Right lobe of liver (tissue), 6 donors: ENCODE data around the gene IQUB. TPM values are rescaled to one million over a fixed set of nuclear protein-coding genes. Genes with fewer than 3 reads are reported as not detected.
"Not testable (repeated sequence)": the region's sequence is repeated elsewhere in the genome, so short reads cannot be mapped to it uniquely, and the experiment has no call there.

Source experiments
- ATAC-seq, 4 donors: fragments of 200-7000 bp; cut with Tn5 transposase; one replicate each; pipeline ENCODE4 v1.9.1; 2020; ENCODE audit warnings: mild to moderate bottlenecking in 4 of 4, moderate library complexity in 4 of 4
- DNase-seq, 3 donors: peaks; one replicate each; pipeline ENCODE4 v3.0.0-alpha.2; 2020
- H3K27ac ChIP-seq, 3 donors: fragments of 200-600 bp; one replicate each; pipeline ENCODE4 v1.8.0; 2022
- H3K27me3 ChIP-seq, 2 donors: fragments of 200-600 bp; one replicate each; pipeline ENCODE4 v1.8.0; 2022
- H3K36me3 ChIP-seq, 4 donors: fragments of 200-600 bp; sonication (generic) in 1 of 4; one replicate each; pipeline versions ENCODE4 v1.5.1 to v1.8.0; 2017 to 2022; ENCODE audit warnings: control low read depth in 1 of 4
- H3K4me1 ChIP-seq, 4 donors: fragments of 200-600 bp; sonication (generic) in 1 of 4; one replicate each; pipeline versions ENCODE4 v1.5.1 to v1.8.0; 2017 to 2022; ENCODE audit warnings: control low read depth in 1 of 4
- H3K4me3 ChIP-seq, 3 donors: fragments of 200-600 bp; one replicate each; pipeline ENCODE4 v1.8.0; 2022
- H3K9me3 ChIP-seq, 4 donors: fragments of 200-600 bp; sonication (generic) in 1 of 4; one replicate each; pipeline versions ENCODE4 v1.5.1 to v1.8.0; 2017 to 2022; ENCODE audit warnings: control low read depth in 1 of 4
- POLR2A ChIP-seq: fragments of 450-650 bp; IDR thresholded peaks from one replicate; pipeline ENCODE4 v1.6.1; 2017; ENCODE audit warnings: antibody characterized with exemption, mild to moderate bottlenecking
- WGBS: methylation state at CpG from one replicate; pipeline ENCODE4 v1.1.6; 2018; ENCODE audit warnings: low coverage, low lambda C conversion rate; ENCODE audit not compliant: insufficient coverage; ENCODE audit errors: missing lambda C conversion rate; 5-methylcytosine and 5-hydroxymethylcytosine counted together
- intact Hi-C, 2 donors: fragments of 100-400 bp; cut with DNase I; formaldehyde crosslinking; loops; one replicate each; pipeline versions ENCODE4 v1.11.2 to v1.14.1; 2022
- total RNA-seq, 6 experiments: library from RNA; depleted of rRNA in 2 of 6; stranded (reverse); fragments of >200 nt in 2 of 6; fragmentation: NEBNext Ultra II Directional in 3 of 6; extraction: Animal tissue kit (Norgen Biotek cat#: 25700) in 3 of 6; gene quantifications; one replicate each; pipeline versions ENCODE4 v1.1.0 to v1.2.4, GENCODE V29; 2016 to 2023
- TF ChIP-seq, protein P1 (sequence below), 4 donors: fragments of 200-600 bp in 3 of 4; fragments of 450-650 bp in 1 of 4; IDR thresholded peaks; one replicate each; pipeline versions ENCODE4 v1.5.1 to v1.8.0; 2016 to 2022; ENCODE audit warnings: antibody characterized with exemption in 4 of 4, mild to moderate bottlenecking in 2 of 4
- donor health status: DM: no; HTN: yes; CAD: no.
- donor health status: DM: no; HTN: no; CAD: no.
- donor health status: DM: no; HTN: no; CAD: no.
- donor health status: DM: no; HTN: yes; CAD: no.
- donor health status: DM: no; HTN: yes; CAD: no.

The IQUB gene
- total RNA-seq, 6 experiments from 2014 or later = 0.06 to 0.19 (median 0.10) TPM; not detected in 2

DNA sequence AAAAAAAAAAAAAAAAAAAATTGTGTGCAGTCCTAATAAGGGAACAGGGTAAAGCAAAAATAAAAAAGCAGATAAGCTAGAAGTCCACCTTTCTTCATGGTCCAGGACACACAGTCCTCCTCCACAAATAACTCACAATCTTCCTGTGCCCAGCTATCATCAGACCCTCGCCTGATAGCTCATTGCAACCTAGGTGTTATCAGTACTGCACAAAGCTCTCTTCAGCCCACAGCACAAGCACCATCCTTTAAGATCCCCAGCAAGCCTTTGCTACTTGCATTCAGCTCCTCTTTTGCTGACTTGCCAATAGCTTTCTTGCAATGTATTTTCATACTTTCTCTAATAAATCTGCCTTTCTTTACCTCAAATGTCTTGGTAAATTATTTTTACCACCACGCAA is 18.2 kb upstream of the IQUB start:
- Histone ChIP-seq H3K4me3 (no peak overlapping the region), H3K4me1 (peaks cover 0 to 8% (median 0%) of the 10 kb centered on the region in 4 donors), H3K27me3 (no peaks in the 10 kb centered on the region), H3K36me3 (peaks cover 0 to 15% (median 5%) of the 10 kb centered on the region in 4 donors), H3K27ac (no peak overlapping the region), H3K9me3 (no peaks in the 10 kb centered on the region)
- 100% methylated on average over 2 of the region's 2 CpGs for WGBS
- intact Hi-C loops = no loop called here
- ATAC-seq = no peak
- no peak for DNase-seq
- TF ChIP-seq, protein P1, sequence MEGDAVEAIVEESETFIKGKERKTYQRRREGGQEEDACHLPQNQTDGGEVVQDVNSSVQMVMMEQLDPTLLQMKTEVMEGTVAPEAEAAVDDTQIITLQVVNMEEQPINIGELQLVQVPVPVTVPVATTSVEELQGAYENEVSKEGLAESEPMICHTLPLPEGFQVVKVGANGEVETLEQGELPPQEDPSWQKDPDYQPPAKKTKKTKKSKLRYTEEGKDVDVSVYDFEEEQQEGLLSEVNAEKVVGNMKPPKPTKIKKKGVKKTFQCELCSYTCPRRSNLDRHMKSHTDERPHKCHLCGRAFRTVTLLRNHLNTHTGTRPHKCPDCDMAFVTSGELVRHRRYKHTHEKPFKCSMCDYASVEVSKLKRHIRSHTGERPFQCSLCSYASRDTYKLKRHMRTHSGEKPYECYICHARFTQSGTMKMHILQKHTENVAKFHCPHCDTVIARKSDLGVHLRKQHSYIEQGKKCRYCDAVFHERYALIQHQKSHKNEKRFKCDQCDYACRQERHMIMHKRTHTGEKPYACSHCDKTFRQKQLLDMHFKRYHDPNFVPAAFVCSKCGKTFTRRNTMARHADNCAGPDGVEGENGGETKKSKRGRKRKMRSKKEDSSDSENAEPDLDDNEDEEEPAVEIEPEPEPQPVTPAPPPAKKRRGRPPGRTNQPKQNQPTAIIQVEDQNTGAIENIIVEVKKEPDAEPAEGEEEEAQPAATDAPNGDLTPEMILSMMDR (IDR thresholded peaks at IDR 0.05) = no peak
- no peak for TF ChIP-seq POLR2A

DNA sequence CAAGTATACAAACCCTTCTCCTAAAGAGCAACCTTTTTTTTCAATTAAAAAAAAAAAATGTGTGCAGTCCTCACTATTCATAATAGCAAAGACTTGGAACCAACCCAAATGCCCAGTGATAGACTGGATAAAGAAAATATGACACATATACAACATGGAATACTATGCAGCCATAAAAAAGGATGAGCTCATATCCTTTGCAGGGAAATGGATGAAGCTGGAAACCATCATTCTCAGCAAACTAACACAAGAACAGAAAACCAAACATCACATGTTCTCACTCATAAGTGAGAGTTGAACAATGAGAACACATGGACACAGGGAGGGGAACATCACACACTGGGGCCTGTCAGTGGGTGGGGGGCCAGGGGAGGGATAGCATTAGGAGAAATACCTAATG is 17.7 kb upstream of the IQUB start:
- H3K4me3 ChIP-seq, ATAC-seq, DNase-seq, H3K27me3 ChIP-seq, H3K27ac ChIP-seq, H3K4me1 ChIP-seq, intact Hi-C loops, H3K9me3 ChIP-seq: not testable (repeated sequence)
- H3K36me3 ChIP-seq = peaks cover 0 to 15% (median 5%) of the 10 kb centered on the region in 4 donors

DNA sequence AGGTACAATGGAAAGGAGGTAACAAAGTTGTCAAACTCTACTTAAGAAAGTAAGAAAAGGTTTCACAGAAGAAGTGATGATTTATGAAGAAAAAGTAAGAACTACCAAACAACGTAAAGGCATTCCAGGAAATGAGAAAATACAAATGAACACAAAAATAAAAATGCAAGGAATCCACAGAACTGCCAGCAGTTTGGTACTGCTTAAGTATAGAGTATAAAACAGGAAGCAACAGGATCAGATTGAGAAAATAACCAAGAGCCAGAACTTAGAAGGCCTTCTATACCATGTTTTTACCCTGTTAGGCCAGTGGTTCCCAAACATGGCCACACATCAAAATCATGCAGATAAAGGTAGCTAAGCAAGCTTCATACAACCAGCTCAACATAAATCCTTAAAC is 14.0 kb upstream of the IQUB start:
- DNase-seq = no peak
- Histone ChIP-seq H3K27ac (no peak overlapping the region), H3K4me3 (no peak overlapping the region), H3K27me3 (no peaks in the 10 kb centered on the region), H3K4me1 (no peaks in the 10 kb centered on the region), H3K9me3 (no peaks in the 10 kb centered on the region), H3K36me3 (peaks cover 0 to 15% (median 4%) of the 10 kb centered on the region in 4 donors)
- TF ChIP-seq, protein P1 (IDR thresholded peaks at IDR 0.05) = no peak
- TF ChIP-seq POLR2A = no peak
- no peak for ATAC-seq
- intact Hi-C loops = no loop called here
- 50% methylated on average over 1 of the region's 1 CpG for WGBS

DNA sequence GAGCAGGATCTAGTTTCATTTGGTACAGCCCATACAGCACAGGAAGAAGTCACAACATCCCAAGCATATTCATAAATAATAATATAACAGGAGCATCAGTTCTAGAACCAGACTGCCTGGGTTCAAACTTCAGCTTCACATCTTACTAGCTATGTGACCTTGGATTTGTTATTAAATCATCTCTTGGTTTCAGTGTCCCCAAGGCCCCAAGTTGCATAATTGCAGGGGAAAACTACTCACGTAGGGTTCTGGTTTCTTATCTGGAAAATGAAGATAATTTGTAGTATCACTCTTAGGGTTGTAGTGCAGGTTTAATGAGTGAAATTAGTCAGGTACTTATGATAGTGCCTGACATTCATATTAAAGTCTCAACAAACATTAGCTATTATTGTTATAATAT is 5.5 kb upstream of the IQUB start:
- Histone ChIP-seq H3K4me3 (no peak overlapping the region), H3K36me3 (peaks cover 0 to 3% (median 0%) of the 10 kb centered on the region in 4 donors), H3K27ac (no peak overlapping the region), H3K4me1 (no peaks in the 10 kb centered on the region), H3K27me3 (no peaks in the 10 kb centered on the region), H3K9me3 (no peaks in the 10 kb centered on the region)
- WGBS = 55% methylated on average over 1 of the region's 1 CpG
- DNase-seq (no peak), ATAC-seq (no peak)
- TF ChIP-seq, protein P1 (IDR thresholded peaks at IDR 0.05) = no peak
- no peak for TF ChIP-seq POLR2A
- intact Hi-C loops = no loop called here

DNA sequence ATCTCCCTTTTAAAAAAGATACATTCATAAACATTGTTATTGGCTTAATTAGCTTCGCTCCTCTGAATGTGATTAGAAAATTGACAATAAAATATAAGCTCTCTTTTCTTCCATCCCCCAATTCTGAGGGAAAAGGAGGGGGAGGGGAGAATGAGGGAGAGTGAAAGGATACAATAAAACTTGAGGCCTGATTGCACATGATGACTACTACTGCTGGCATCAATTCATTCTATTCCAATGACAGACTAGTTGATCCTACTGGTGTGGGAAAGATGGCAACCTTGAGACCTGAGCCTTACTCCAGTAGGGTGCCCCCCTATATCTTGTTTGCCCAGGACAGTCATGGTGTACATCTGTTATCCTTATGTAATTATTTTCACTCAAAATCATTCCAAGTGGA is 4.5 kb upstream of the IQUB start:
- WGBS = 75% methylated on average over 1 of the region's 1 CpG
- Histone ChIP-seq H3K9me3 (no peaks in the 10 kb centered on the region), H3K36me3 (peaks cover 0 to 3% (median 0%) of the 10 kb centered on the region in 4 donors), H3K4me3 (no peak overlapping the region), H3K27me3 (no peaks in the 10 kb centered on the region), H3K4me1 (peaks cover 0 to 3% (median 0%) of the 10 kb centered on the region in 4 donors), H3K27ac (no peak overlapping the region)
- TF ChIP-seq, protein P1 (IDR thresholded peaks at IDR 0.05) = no peak
- TF ChIP-seq POLR2A = no peak
- no peak for ATAC-seq
- DNase-seq = no peak
- intact Hi-C loops = no loop called here
